GM23248 (cell line): Measurements from ENCODE around the gene RANGRF.

Experiments
- EZH2 ChIP-seq: fragments of 200-600 bp; sonication (generic); IDR thresholded peaks from 2 replicates; pipeline ENCODE4 v1.6.1; 2018; ENCODE audit warnings: antibody characterized with exemption, mild to moderate bottlenecking; ENCODE audit not compliant: insufficient read depth, poor library complexity, severe bottlenecking
- EZH2phosphoT487 ChIP-seq: fragments of 200-600 bp; sonication (generic); IDR thresholded peaks from 2 replicates; pipeline ENCODE4 v1.6.1; 2018; ENCODE audit warnings: antibody characterized with exemption, moderate library complexity, mild to moderate bottlenecking, low read depth; ENCODE audit not compliant: insufficient read depth

GRCh38 chr17:8326511-8327302 is 38.2 kb downstream of the RANGRF start:
- TF ChIP-seq EZH2 (no peak), EZH2phosphoT487 (no peak)
